Aorta (tissue), 5 donors: ENCODE data around the gene C6orf120. TPM values are rescaled to one million over a fixed set of nuclear protein-coding genes. Genes with fewer than 3 reads are reported as not detected.

Experiments
- ATAC-seq: fragments of 200-7000 bp; cut with Tn5 transposase; one replicate; pipeline ENCODE4 v1.9.1; 2022; ENCODE audit warnings: moderate library complexity; ENCODE audit not compliant: low FRiP score
- DNase-seq, 2 donors: peaks; one replicate each; pipeline ENCODE4 v3.0.0-alpha.2; 2020
- H3K27ac ChIP-seq, 2 donors: one replicate each; pipeline ENCODE4 v1.5.1; 2013; ENCODE audit warnings: low read length in 2 of 2, mild to moderate bottlenecking in 2 of 2, moderate library complexity in 2 of 2, control low read depth in 1 of 2, inconsistent platforms in 1 of 2, low read depth in 1 of 2
- H3K27me3 ChIP-seq, 2 donors: one replicate each; pipeline ENCODE4 v1.6.1; 2013; ENCODE audit warnings: control low read depth in 1 of 2, low read length in 1 of 2, mild to moderate bottlenecking in 1 of 2, moderate library complexity in 1 of 2; ENCODE audit not compliant: insufficient read depth in 2 of 2, control insufficient read depth in 1 of 2
- H3K36me3 ChIP-seq, 2 donors: one replicate each; pipeline ENCODE4 v1.6.1; 2013; ENCODE audit warnings: control low read depth in 1 of 2, low read length in 1 of 2, mild to moderate bottlenecking in 1 of 2; ENCODE audit not compliant: insufficient read depth in 2 of 2, control insufficient read depth in 1 of 2
- H3K4me1 ChIP-seq, 2 donors: one replicate each; pipeline ENCODE4 v1.6.1; 2013; ENCODE audit warnings: low read length in 2 of 2, control low read depth in 1 of 2, mild to moderate bottlenecking in 1 of 2, moderate library complexity in 1 of 2; ENCODE audit not compliant: insufficient read depth in 2 of 2, control insufficient read depth in 1 of 2
- H3K4me3 ChIP-seq, 2 donors: one replicate each; pipeline ENCODE4 v1.5.1; 2013; ENCODE audit warnings: low read length in 2 of 2, control low read depth in 1 of 2, mild to moderate bottlenecking in 1 of 2
- H3K9me3 ChIP-seq: one replicate; pipeline ENCODE4 v1.6.1; 2013; ENCODE audit warnings: mild to moderate bottlenecking, low read length; ENCODE audit not compliant: control insufficient read depth
- WGBS, 2 donors: extraction: QIAGEN DNeasy Blood & Tissue Kit; methylation state at CpG; one replicate each; pipeline ENCODE4 v1.1.7; 2013; 5-methylcytosine and 5-hydroxymethylcytosine counted together
- intact Hi-C, 2 donors: fragments of 100-400 bp; cut with DNase I; formaldehyde crosslinking; loops; one replicate each; pipeline versions ENCODE4 v1.14.2 to v1.15.0; 2022
- polyA plus RNA-seq, 2 donors: library from polyadenylated mRNA; stranded (reverse); fragments of 200-250 nt; gene quantifications; one replicate each; pipeline ENCODE4 v1.2.3, GENCODE V29; 2013
- total RNA-seq, 2 donors: library from RNA; stranded (reverse); fragmentation: NEBNext Ultra II Directional; extraction: Animal tissue kit (Norgen Biotek cat#: 25700); gene quantifications; one replicate each; pipeline ENCODE4 v1.2.1, GENCODE V29; 2021
- donor health status: healthy with polysubstance abuse.
- donor health status: Bipolar disorder and iron deficiency.
- donor health status: DM: no; HTN: no; CAD: no.
- donor health status: DM: no; HTN: no; CAD: no.
- donor health status: DM: yes; HTN: yes; CAD: no.

Gene C6orf120
- total and polyA plus RNA-seq, 4 donors = 7.9 to 20.6 (median 13.6) TPM

GRCh38 chr6:169746556-169746955 is 44.6 kb downstream of the C6orf120 start:
- 81 to 90% methylated on average over 1 of the region's 1 CpG for WGBS, 2 donors
- H3K36me3 ChIP-seq = no peaks in the 10 kb centered on the region
- no peak overlapping the region for H3K4me3 ChIP-seq
- DNase-seq (no peak), ATAC-seq (no peak)
- intact Hi-C loops = no loop called here
- no peaks in the 10 kb centered on the region for H3K9me3 ChIP-seq
- H3K27ac ChIP-seq = no peak overlapping the region
- H3K27me3 ChIP-seq = no peaks in the 10 kb centered on the region
- peaks cover 0 to 6% of the 10 kb centered on the region in 2 donors for H3K4me1 ChIP-seq

GRCh38 chr6:169751242-169752073 is 49.5 kb downstream of the C6orf120 start, which contains the start of the genes DYNLT2 and ERMARD:
TSS of gene DYNLT2 (minus strand) at chr6:169751572. CDS start at chr6:169751458, 114 bp downstream.
TSS of gene ERMARD (plus strand) at chr6:169751622. CDS start at chr6:169751658, 36 bp downstream.
- Histone ChIP-seq H3K4me3 (peak within 1 kb of the TSS; percentile 46 to 94), H3K27me3 (no peaks in the 10 kb centered on the region), H3K9me3 (no peaks in the 10 kb centered on the region), H3K4me1 (peaks cover 1 to 6% of the 10 kb centered on the region in 2 donors), H3K27ac (peak within 1 kb of the TSS; percentile 78 to 94), H3K36me3 (no peaks in the 10 kb centered on the region)
- ATAC-seq = peak; percentile 100
- intact Hi-C loops = loop anchor here (1.0 to 10.0 kb wide), 4 partner anchors 47 to 803 kb away; partner anchors contain the start of genes C6orf120 (in 2 of the 2), TBP (in 2 of the 2), WDR27 (in 2 of the 2) and PSMB1 (in 1 of the 2)
- peak; percentile 95 to 98 for DNase-seq
- 0% methylated on average over 87 to 90 of the region's 90 CpGs for WGBS, 2 donors

DNA sequence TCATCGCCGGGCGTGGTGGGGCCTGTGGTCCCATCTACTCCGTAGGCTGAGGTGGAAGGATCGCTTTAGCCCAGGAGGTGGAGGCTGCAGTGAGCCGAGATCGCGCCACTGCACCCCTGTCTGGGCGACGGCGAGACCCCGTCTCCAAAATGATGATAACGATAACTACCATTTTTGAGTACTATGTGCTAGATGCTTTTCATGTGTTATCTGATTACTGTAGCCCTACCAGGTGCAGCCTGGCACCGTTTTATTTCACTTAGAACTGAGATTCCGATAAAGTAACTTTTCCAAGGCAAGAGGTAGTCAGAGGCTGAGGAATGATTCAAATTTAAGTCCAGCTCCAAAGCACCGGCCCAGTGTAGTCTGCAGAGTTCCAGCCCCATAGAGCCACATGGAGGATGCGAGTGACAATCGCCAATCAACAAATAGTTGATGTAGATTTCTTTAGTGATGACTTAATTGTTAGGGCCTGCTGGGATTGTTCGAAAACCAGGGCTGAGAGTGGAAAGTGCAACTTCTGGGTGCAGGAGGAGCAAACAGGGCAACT is 50.2 kb downstream of the C6orf120 start:
- no peak for DNase-seq
- peaks cover 1 to 6% of the 10 kb centered on the region in 2 donors for H3K4me1 ChIP-seq
- H3K27me3 ChIP-seq = no peaks in the 10 kb centered on the region
- H3K9me3 ChIP-seq = no peaks in the 10 kb centered on the region
- H3K4me3 ChIP-seq = peak overlapping the region; percentile 44 to 46
- 5 to 6% methylated on average over 19 of the region's 19 CpGs for WGBS, 2 donors
- peak overlapping the region; percentile 78 to 94 for H3K27ac ChIP-seq
- peak; percentile 58 for ATAC-seq
- intact Hi-C loops = loop anchor here in 1 of 2 donors (10.0 kb wide), 2 partner anchors 47 to 803 kb away; partner anchors contain the start of genes C6orf120, PSMB1, TBP and WDR27
- H3K36me3 ChIP-seq = no peaks in the 10 kb centered on the region

Other genes with a start within 250 kb of the C6orf120 start
- gene WDR27, start 97 bp upstream of the C6orf120 start, total RNA-seq = 10 to 100 TPM; 30.0 to 50.7 TPM
- gene WDR27, start 97 bp upstream of the C6orf120 start, polyA plus RNA-seq = 10 to 100 TPM in 1 of 2 donors, 1 to 10 TPM in 1; 4.5 to 58.7 TPM
- 10 to 100 TPM; 59.4 to 59.8 TPM for gene PHF10, start 22.4 kb downstream of the C6orf120 start, total RNA-seq
- gene PHF10, start 22.4 kb downstream of the C6orf120 start, polyA plus RNA-seq = 10 to 100 TPM; 49.9 to 54.3 TPM
- gene DYNLT2, start 49.4 kb downstream of the C6orf120 start, total RNA-seq = 1 to 10 TPM; 1.2 to 2.8 TPM
- gene DYNLT2, start 49.4 kb downstream of the C6orf120 start, polyA plus RNA-seq = 1 to 10 TPM; 1.6 to 1.9 TPM
- gene ERMARD, start 49.5 kb downstream of the C6orf120 start, total RNA-seq = 10 to 100 TPM; 15.0 to 29.3 TPM
- 10 to 100 TPM; 10.3 to 72.8 TPM for gene ERMARD, start 49.5 kb downstream of the C6orf120 start, polyA plus RNA-seq